ENCODE results near the gene ASTN2.

GRCh38 chr9:117375956-117376355 lies 38.9 kb downstream of the ASTN2 start:
- TF ChIP-seq POLR2AphosphoS5 (IDR thresholded peaks at IDR 0.05; ENCODE audit: low read depth) (no peak), ZNF331 (CRISPR knock-in tag; IDR thresholded peaks at IDR 0.05; ENCODE audit: low read depth) (no peak), EZH2 (IDR thresholded peaks at IDR 0.05; ENCODE audit: low read depth, unreplicated experiment) (no peak), CREB1 (CRISPR knock-in tag; IDR thresholded peaks at IDR 0.05; ENCODE audit: low read depth) (no peak), JUNB (IDR thresholded peaks at IDR 0.05; ENCODE audit: unreplicated experiment) (no peak)
- TF ChIP-seq, protein P1, sequence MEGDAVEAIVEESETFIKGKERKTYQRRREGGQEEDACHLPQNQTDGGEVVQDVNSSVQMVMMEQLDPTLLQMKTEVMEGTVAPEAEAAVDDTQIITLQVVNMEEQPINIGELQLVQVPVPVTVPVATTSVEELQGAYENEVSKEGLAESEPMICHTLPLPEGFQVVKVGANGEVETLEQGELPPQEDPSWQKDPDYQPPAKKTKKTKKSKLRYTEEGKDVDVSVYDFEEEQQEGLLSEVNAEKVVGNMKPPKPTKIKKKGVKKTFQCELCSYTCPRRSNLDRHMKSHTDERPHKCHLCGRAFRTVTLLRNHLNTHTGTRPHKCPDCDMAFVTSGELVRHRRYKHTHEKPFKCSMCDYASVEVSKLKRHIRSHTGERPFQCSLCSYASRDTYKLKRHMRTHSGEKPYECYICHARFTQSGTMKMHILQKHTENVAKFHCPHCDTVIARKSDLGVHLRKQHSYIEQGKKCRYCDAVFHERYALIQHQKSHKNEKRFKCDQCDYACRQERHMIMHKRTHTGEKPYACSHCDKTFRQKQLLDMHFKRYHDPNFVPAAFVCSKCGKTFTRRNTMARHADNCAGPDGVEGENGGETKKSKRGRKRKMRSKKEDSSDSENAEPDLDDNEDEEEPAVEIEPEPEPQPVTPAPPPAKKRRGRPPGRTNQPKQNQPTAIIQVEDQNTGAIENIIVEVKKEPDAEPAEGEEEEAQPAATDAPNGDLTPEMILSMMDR (conservative IDR thresholded peaks at IDR 0.05; ENCODE audit: low read depth in 2 of 2) = 0 out of 4 replicates have a peak, but pooled peaks of 1 of the 2 experiments have one; percentile 3
- TF ChIP-seq, protein P2, sequence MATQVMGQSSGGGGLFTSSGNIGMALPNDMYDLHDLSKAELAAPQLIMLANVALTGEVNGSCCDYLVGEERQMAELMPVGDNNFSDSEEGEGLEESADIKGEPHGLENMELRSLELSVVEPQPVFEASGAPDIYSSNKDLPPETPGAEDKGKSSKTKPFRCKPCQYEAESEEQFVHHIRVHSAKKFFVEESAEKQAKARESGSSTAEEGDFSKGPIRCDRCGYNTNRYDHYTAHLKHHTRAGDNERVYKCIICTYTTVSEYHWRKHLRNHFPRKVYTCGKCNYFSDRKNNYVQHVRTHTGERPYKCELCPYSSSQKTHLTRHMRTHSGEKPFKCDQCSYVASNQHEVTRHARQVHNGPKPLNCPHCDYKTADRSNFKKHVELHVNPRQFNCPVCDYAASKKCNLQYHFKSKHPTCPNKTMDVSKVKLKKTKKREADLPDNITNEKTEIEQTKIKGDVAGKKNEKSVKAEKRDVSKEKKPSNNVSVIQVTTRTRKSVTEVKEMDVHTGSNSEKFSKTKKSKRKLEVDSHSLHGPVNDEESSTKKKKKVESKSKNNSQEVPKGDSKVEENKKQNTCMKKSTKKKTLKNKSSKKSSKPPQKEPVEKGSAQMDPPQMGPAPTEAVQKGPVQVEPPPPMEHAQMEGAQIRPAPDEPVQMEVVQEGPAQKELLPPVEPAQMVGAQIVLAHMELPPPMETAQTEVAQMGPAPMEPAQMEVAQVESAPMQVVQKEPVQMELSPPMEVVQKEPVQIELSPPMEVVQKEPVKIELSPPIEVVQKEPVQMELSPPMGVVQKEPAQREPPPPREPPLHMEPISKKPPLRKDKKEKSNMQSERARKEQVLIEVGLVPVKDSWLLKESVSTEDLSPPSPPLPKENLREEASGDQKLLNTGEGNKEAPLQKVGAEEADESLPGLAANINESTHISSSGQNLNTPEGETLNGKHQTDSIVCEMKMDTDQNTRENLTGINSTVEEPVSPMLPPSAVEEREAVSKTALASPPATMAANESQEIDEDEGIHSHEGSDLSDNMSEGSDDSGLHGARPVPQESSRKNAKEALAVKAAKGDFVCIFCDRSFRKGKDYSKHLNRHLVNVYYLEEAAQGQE (IDR thresholded peaks at IDR 0.05; ENCODE audit: unreplicated experiment) = no peak

Measured in GM23338 (cell line).